Peyer's patch (tissue), 4 donors: Measurements from ENCODE around the gene SH2D6. TPM values are rescaled to one million over a fixed set of nuclear protein-coding genes. Genes with fewer than 3 reads are reported as not detected.

Source experiments
- DNase-seq, 3 donors: peaks; one replicate each; pipeline ENCODE4 v3.0.0-alpha.2; 2017 to 2019
- H3K27ac ChIP-seq, 4 donors: fragments of 200-600 bp; sonication (generic); one replicate each; pipeline ENCODE4 v1.5.1; 2016 to 2019
- H3K27me3 ChIP-seq, 2 donors: fragments of 200-600 bp; sonication (generic); one replicate each; pipeline ENCODE4 v1.5.1; 2019
- H3K36me3 ChIP-seq, 3 donors: fragments of 200-600 bp; sonication (generic); one replicate each; pipeline ENCODE4 v1.5.1; 2016 to 2019
- H3K4me1 ChIP-seq, 4 donors: fragments of 200-600 bp; sonication (generic); one replicate each; pipeline ENCODE4 v1.5.1; 2016 to 2019
- H3K4me3 ChIP-seq, 4 donors: fragments of 200-600 bp; sonication (generic); 1 replicate in 3 of 4; 2 replicates in 1 of 4; pipeline ENCODE4 v1.5.1; 2016 to 2019; ENCODE audit warnings: mild to moderate bottlenecking in 1 of 4
- H3K9me3 ChIP-seq, 4 donors: fragments of 200-600 bp; sonication (generic); one replicate each; pipeline ENCODE4 v1.5.1; 2016 to 2019; ENCODE audit warnings: mild to moderate bottlenecking in 1 of 4
- CTCF ChIP-seq, 6 experiments: fragments of 450-650 bp in 4 of 6; fragments of 200-600 bp in 2 of 6; sonication (generic) in 1 of 6; IDR thresholded peaks; one replicate each; pipeline ENCODE4 v1.5.1; 2017 to 2019; ENCODE audit warnings: antibody characterized with exemption in 6 of 6, mild to moderate bottlenecking in 3 of 6, moderate library complexity in 1 of 6
- POLR2A ChIP-seq, 2 donors: fragments of 450-650 bp; IDR thresholded peaks; one replicate each; pipeline ENCODE4 v1.5.1; 2017; ENCODE audit warnings: antibody characterized with exemption in 2 of 2, mild to moderate bottlenecking in 2 of 2, moderate library complexity in 2 of 2
- total RNA-seq, 4 donors: library from RNA; depleted of rRNA; stranded (reverse); fragments of >200 nt; gene quantifications; one replicate each; pipeline ENCODE4 v1.1.0, GENCODE V29; 2016

Gene SH2D6
- total RNA-seq, 4 donors from 2014 or later = 12.4 to 38.0 (median 15.2) TPM

DNA sequence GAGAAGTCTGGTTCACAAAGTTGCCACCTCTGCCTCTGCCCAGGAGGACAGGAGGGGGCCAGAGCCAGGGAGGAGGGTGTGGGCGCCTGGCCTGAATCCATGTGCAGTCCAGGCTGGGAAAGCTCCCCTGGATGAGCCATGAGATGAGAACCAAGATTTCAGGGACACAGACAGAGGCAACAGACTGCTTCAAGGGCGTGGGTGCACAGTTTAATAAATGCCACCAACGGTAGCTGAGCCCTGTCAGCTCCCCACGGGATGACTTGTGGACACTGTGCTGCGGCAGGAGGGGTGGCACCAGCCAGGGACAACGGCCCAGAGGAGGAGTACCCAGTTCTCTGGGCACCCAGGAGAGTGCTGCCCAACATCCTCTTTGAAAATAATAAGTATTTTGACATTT lies 23.5 kb upstream of the SH2D6 start:
- Histone ChIP-seq H3K9me3 (no peaks in the 10 kb centered on the region), H3K27me3 (no peaks in the 10 kb centered on the region), H3K27ac (no peak overlapping the region), H3K4me3 (no peak overlapping the region), H3K4me1 (no peaks in the 10 kb centered on the region), H3K36me3 (peaks cover 0 to 23% (median 0%) of the 10 kb centered on the region in 3 donors)
- no peak for TF ChIP-seq CTCF (IDR thresholded peaks at IDR 0.05)
- no peak for TF ChIP-seq POLR2A (IDR thresholded peaks at IDR 0.05)
- DNase-seq = peak in 2 of 3 donors; percentile 29 to 36

- Histone ChIP-seq H3K4me1 (no peaks in the 10 kb centered on the region), H3K4me3 (no peak overlapping the region), H3K36me3 (peaks cover 0 to 22% (median 0%) of the 10 kb centered on the region in 3 donors), H3K27ac (peak overlapping the region in 1 of 4 donors; percentile 26), H3K27me3 (no peaks in the 10 kb centered on the region), H3K9me3 (no peaks in the 10 kb centered on the region)
- TF ChIP-seq POLR2A (IDR thresholded peaks at IDR 0.05) = no peak
- no peak for TF ChIP-seq CTCF (IDR thresholded peaks at IDR 0.05)
- peak in 1 of 3 donors; percentile 17 for DNase-seq
Observed at GRCh38 chr2:85395912-85396475, 22.5 kb upstream of the SH2D6 start.

GRCh38 chr2:85396531-85397470 lies 21.7 kb upstream of the SH2D6 start:
- peak in 2 of 3 donors; percentile 6 to 15 for DNase-seq

DNA sequence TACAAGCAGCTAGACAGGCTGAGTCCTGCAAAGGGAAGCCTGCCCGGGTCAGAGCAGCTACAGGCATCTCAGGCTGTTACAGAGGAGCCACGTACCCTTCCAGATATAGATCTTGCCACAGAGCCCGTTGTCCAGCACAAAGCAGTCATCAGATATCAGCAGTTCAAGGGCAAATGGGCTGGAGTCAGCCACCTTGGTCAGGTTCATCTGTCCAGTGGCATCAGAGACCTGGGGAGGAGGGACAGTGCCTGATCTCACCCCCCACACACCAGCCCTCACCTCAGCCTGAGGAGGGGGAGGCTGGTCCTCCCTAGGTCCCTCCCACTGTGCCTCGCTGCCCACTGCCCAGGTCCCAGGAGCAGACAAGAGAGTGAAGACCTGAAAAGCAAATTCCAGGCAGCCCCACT lies 20.6 kb upstream of the SH2D6 start:
- Histone ChIP-seq H3K4me1 (no peaks in the 10 kb centered on the region), H3K9me3 (no peaks in the 10 kb centered on the region), H3K27ac (no peak overlapping the region), H3K27me3 (no peaks in the 10 kb centered on the region), H3K36me3 (peaks cover 0 to 29% (median 0%) of the 10 kb centered on the region in 3 donors), H3K4me3 (no peak overlapping the region)
- no peak for TF ChIP-seq CTCF (IDR thresholded peaks at IDR 0.05)
- DNase-seq = peak in 2 of 3 donors; percentile 25 to 34

More at GRCh38 chr2:85396531-85397470, 21.7 kb upstream of the SH2D6 start:
- TF ChIP-seq CTCF (IDR thresholded peaks at IDR 0.05) = no peak
- TF ChIP-seq POLR2A (IDR thresholded peaks at IDR 0.05) = no peak
- no peak overlapping the region for H3K4me3 ChIP-seq
- H3K9me3 ChIP-seq = no peaks in the 10 kb centered on the region
- no peaks in the 10 kb centered on the region for H3K4me1 ChIP-seq
- H3K27ac ChIP-seq = peak overlapping the region in 1 of 4 donors; percentile 26
- H3K36me3 ChIP-seq = peaks cover 0 to 29% (median 0%) of the 10 kb centered on the region in 3 donors
- no peaks in the 10 kb centered on the region for H3K27me3 ChIP-seq

GRCh38 chr2:85398426-85399182 lies 19.9 kb upstream of the SH2D6 start:
- TF ChIP-seq POLR2A (IDR thresholded peaks at IDR 0.05) (no peak), CTCF (IDR thresholded peaks at IDR 0.05) (no peak)
- H3K9me3 ChIP-seq = no peaks in the 10 kb centered on the region
- no peaks in the 10 kb centered on the region for H3K27me3 ChIP-seq
- no peaks in the 10 kb centered on the region for H3K4me1 ChIP-seq
- peak in 2 of 3 donors; percentile 36 to 41 for DNase-seq
- H3K4me3 ChIP-seq = no peak overlapping the region
- no peak overlapping the region for H3K27ac ChIP-seq
- peaks cover 0 to 29% (median 0%) of the 10 kb centered on the region in 3 donors for H3K36me3 ChIP-seq
